Pons (tissue), 1 donor: Measurements from ENCODE around the gene NR3C2.
"Not testable (repeated sequence)": the region's sequence is repeated elsewhere in the genome, so short reads cannot be mapped to it uniquely, and the experiment has no call there.

Source experiments
- DNase-seq: peaks from one replicate; pipeline ENCODE4 v3.0.0-alpha.2; 2016; ENCODE audit warnings: low spot score

The NR3C2 gene

GRCh38 chr4:148110169-148110568 is 332.0 kb downstream of the NR3C2 start:
- DNase-seq, result no peak

GRCh38 chr4:148109216-148109615 is 333.0 kb downstream of the NR3C2 start:
- DNase-seq, result no peak

GRCh38 chr4:148108766-148109165 is 333.4 kb downstream of the NR3C2 start:
- no peak for DNase-seq

GRCh38 chr4:148103597-148104355 is 338.4 kb downstream of the NR3C2 start:
- no peak for DNase-seq

- no peak for DNase-seq
These were observed 340.4 kb downstream of the NR3C2 start for GRCh38 chr4:148101790-148102189.

- no peak for DNase-seq
These were observed 341.0 kb downstream of the NR3C2 start for GRCh38 chr4:148101235-148101634.

- no peak for DNase-seq
These were observed 344.4 kb downstream of the NR3C2 start for GRCh38 chr4:148097801-148098200.

GRCh38 chr4:148095346-148095923 is 346.8 kb downstream of the NR3C2 start:
- no peak for DNase-seq

GRCh38 chr4:148094149-148094548 is 348.1 kb downstream of the NR3C2 start:
- no peak for DNase-seq

GRCh38 chr4:148093065-148093464 is 349.1 kb downstream of the NR3C2 start:
- no peak for DNase-seq

GRCh38 chr4:148092316-148093014 is 349.7 kb downstream of the NR3C2 start:
- DNase-seq, result no peak

- no peak for DNase-seq
These were observed 350.3 kb downstream of the NR3C2 start for GRCh38 chr4:148091896-148092295.

GRCh38 chr4:148090503-148091476 is 351.4 kb downstream of the NR3C2 start:
- DNase-seq, result no peak

- no peak for DNase-seq
These were observed 352.2 kb downstream of the NR3C2 start for GRCh38 chr4:148090029-148090428.

- DNase-seq, result no peak
These were observed 352.6 kb downstream of the NR3C2 start for GRCh38 chr4:148089624-148090023.

GRCh38 chr4:148083073-148083472 is 359.1 kb downstream of the NR3C2 start:
- not testable (repeated sequence) for DNase-seq

GRCh38 chr4:148081745-148082144 is 360.5 kb downstream of the NR3C2 start:
- DNase-seq, result no peak

GRCh38 chr4:148081267-148081666 is 360.9 kb downstream of the NR3C2 start:
- no peak for DNase-seq

- no peak for DNase-seq
These were observed 362.3 kb downstream of the NR3C2 start for GRCh38 chr4:148079961-148080360.

- DNase-seq, result no peak
These were observed 364.2 kb downstream of the NR3C2 start for GRCh38 chr4:148078061-148078460.

GRCh38 chr4:148077581-148077980 is 364.6 kb downstream of the NR3C2 start:
- DNase-seq, result no peak

- no peak for DNase-seq
These were observed 365.2 kb downstream of the NR3C2 start for GRCh38 chr4:148076964-148077363.
